ENCODE results near the gene GLT8D2. TPM values are rescaled to one million over a fixed set of nuclear protein-coding genes. Genes with fewer than 3 reads are reported as not detected.
A peak's percentile ranks its signal among the peaks of the same experiment; 100 is the strongest.

Gene GLT8D2
- total RNA-seq, 1 donor from 2014 or later, result 1.8 TPM

- Histone ChIP-seq H3K36me3 (ENCODE audit: control insufficient read depth, insufficient read depth, low read length) (peaks cover 1% of the 10 kb centered on the region), H3K27me3 (ENCODE audit: control insufficient read depth, insufficient read depth, low read length) (no peaks in the 10 kb centered on the region), H3K4me3 (ENCODE audit: low read depth, low read length) (no peak overlapping the region)
- TF ChIP-seq CTCF (IDR thresholded peaks at IDR 0.05; ENCODE audit: insufficient read depth, low read length, poor library complexity, severe bottlenecking), result no peak
- no peak for DNase-seq (ENCODE audit: low read depth)
These were observed 76.1 kb downstream of the GLT8D2 start for GRCh38 chr12:103973909-103974308.

- DNase-seq (ENCODE audit: low read depth), result no peak
- H3K36me3 ChIP-seq (ENCODE audit: control insufficient read depth, insufficient read depth, low read length), result peaks cover 1% of the 10 kb centered on the region
- no peaks in the 10 kb centered on the region for H3K27me3 ChIP-seq (ENCODE audit: control insufficient read depth, insufficient read depth, low read length)
- no peak overlapping the region for H3K4me3 ChIP-seq (ENCODE audit: low read depth, low read length)
- TF ChIP-seq CTCF (IDR thresholded peaks at IDR 0.05; ENCODE audit: insufficient read depth, low read length, poor library complexity, severe bottlenecking), result no peak
These were observed 80.6 kb downstream of the GLT8D2 start for GRCh38 chr12:103969391-103969790.

- Histone ChIP-seq H3K27me3 (ENCODE audit: control insufficient read depth, insufficient read depth, low read length) (no peaks in the 10 kb centered on the region), H3K4me3 (ENCODE audit: low read depth, low read length) (peak overlapping the region; percentile 96), H3K36me3 (ENCODE audit: control insufficient read depth, insufficient read depth, low read length) (no peaks in the 10 kb centered on the region)
- no peak for DNase-seq (ENCODE audit: low read depth)
- no peak for TF ChIP-seq CTCF (IDR thresholded peaks at IDR 0.05; ENCODE audit: insufficient read depth, low read length, poor library complexity, severe bottlenecking)
These were observed 83.3 kb downstream of the GLT8D2 start for GRCh38 chr12:103966736-103967135.

- peak within 1 kb of the TSS; percentile 96 for H3K4me3 ChIP-seq (ENCODE audit: low read depth, low read length)
- peak; percentile 12 for TF ChIP-seq CTCF (IDR thresholded peaks at IDR 0.05; ENCODE audit: insufficient read depth, low read length, poor library complexity, severe bottlenecking)
- no peaks in the 10 kb centered on the region for H3K27me3 ChIP-seq (ENCODE audit: control insufficient read depth, insufficient read depth, low read length)
- DNase-seq (ENCODE audit: low read depth), result peak; percentile 95
- H3K36me3 ChIP-seq (ENCODE audit: control insufficient read depth, insufficient read depth, low read length), result no peaks in the 10 kb centered on the region
These were observed 84.1 kb downstream of the GLT8D2 start, which contains the start of gene TDG for GRCh38 chr12:103965590-103966504. TDG (plus strand) TSS chr12:103965872; CDS start chr12:103966038, 166 bp downstream.

GRCh38 chr12:103965255-103965589 is 84.8 kb downstream of the GLT8D2 start:
- Histone ChIP-seq H3K27me3 (ENCODE audit: control insufficient read depth, insufficient read depth, low read length) (no peaks in the 10 kb centered on the region), H3K36me3 (ENCODE audit: control insufficient read depth, insufficient read depth, low read length) (no peaks in the 10 kb centered on the region), H3K4me3 (ENCODE audit: low read depth, low read length) (peak overlapping the region; percentile 96)
- TF ChIP-seq CTCF (IDR thresholded peaks at IDR 0.05; ENCODE audit: insufficient read depth, low read length, poor library complexity, severe bottlenecking), result no peak
- DNase-seq (ENCODE audit: low read depth), result no peak

Data from kidney epithelial cell (primary cell).